HepG2 (cell line): ENCODE results near the gene ESRP2. TPM values are rescaled to one million over a fixed set of nuclear protein-coding genes. Genes with fewer than 3 reads are reported as not detected.

ENCODE experiments used
- ADNP ChIP-seq: sonication (generic); formaldehyde crosslinking; IDR thresholded peaks from 2 replicates; pipeline ENCODE4 v1.4.0; 2020; ENCODE audit warnings: missing genetic modification reagents
- ETS1 ChIP-seq: sonication (generic); formaldehyde crosslinking; IDR thresholded peaks from 2 replicates; pipeline ENCODE4 v1.4.0; 2020; ENCODE audit warnings: missing genetic modification reagents
- GATAD2A ChIP-seq: IDR thresholded peaks from 2 replicates; pipeline ENCODE4 v1.6.1; 2016
- MXI1 ChIP-seq: IDR thresholded peaks from 3 replicates; pipeline ENCODE4 v1.6.1; 2012; ENCODE audit warnings: low read depth, low read length, inconsistent platforms, borderline replicate concordance
- RAD21 ChIP-seq: fragments of 450-650 bp; formaldehyde crosslinking; IDR thresholded peaks from 2 replicates; pipeline ENCODE4 v1.5.0; 2020; ENCODE audit warnings: mild to moderate bottlenecking
- SMAD1 ChIP-seq: sonication (generic); formaldehyde crosslinking; IDR thresholded peaks from 2 replicates; pipeline ENCODE4 v1.4.0; 2020; ENCODE audit warnings: missing genetic modification reagents, low read depth, mild to moderate bottlenecking, borderline replicate concordance
- SRSF4 ChIP-seq: fragments of 200-400 bp; formaldehyde crosslinking; IDR thresholded peaks from one replicate; pipeline ENCODE4 v1.6.1; 2018; ENCODE audit warnings: mild to moderate bottlenecking, low read depth, low read length, moderate library complexity; ENCODE audit not compliant: poor library complexity, severe bottlenecking
- SSRP1 ChIP-seq: IDR thresholded peaks from 2 replicates; pipeline ENCODE4 v1.6.1; 2016; ENCODE audit warnings: control low read depth
- ZC3H13 ChIP-seq: sonication (generic); formaldehyde crosslinking; IDR thresholded peaks from 2 replicates; pipeline ENCODE4 v1.8.1; 2023; ENCODE audit warnings: mild to moderate bottlenecking, missing genetic modification reagents, moderate library complexity
- ZNF292 ChIP-seq: sonication (generic); formaldehyde crosslinking; IDR thresholded peaks from 2 replicates; pipeline ENCODE4 v1.8.1; 2022; ENCODE audit warnings: mild to moderate bottlenecking, low read depth, missing genetic modification reagents, borderline replicate concordance
- ZNF407 ChIP-seq: sonication (generic); formaldehyde crosslinking; IDR thresholded peaks from one replicate; pipeline ENCODE4 v1.5.1; 2020; ENCODE audit warnings: mild to moderate bottlenecking, missing genetic modification reagents; ENCODE audit errors: not compliant biosample characterization
- ZSCAN5A ChIP-seq: sonication (generic); formaldehyde crosslinking; IDR thresholded peaks from 2 replicates; pipeline ENCODE4 v1.8.0; 2022; ENCODE audit warnings: mild to moderate bottlenecking, missing genetic modification reagents, borderline replicate concordance
- polyA plus RNA-seq, 8 experiments: library from polyadenylated mRNA; depleted of rRNA in 3 of 8; stranded (reverse) in 7 of 8; unstranded in 1 of 8; fragments of >200 nt; fragmentation: Illumina TruSeq in 4 of 8; extraction: Trizol in 4 of 8; gene quantifications; 2 replicates each; pipeline versions ENCODE4 v1.2.1 to v1.2.3, GENCODE V29; 2011 to 2016; ENCODE audit warnings: low read depth in 4 of 8, missing spikeins in 1 of 8, mixed read lengths in 1 of 8; ENCODE audit not compliant: insufficient read depth in 1 of 8
- total RNA-seq, 5 experiments: library from RNA; depleted of rRNA; stranded (reverse); fragments of >200 nt; fragmentation: Illumina TruSeq; extraction: Trizol; gene quantifications; 2 replicates each; pipeline ENCODE4 v1.2.3, GENCODE V29; 2016; ENCODE audit warnings: low read depth in 1 of 5
- TF ChIP-seq, protein P1 (sequence below): sonication (generic); formaldehyde crosslinking; IDR thresholded peaks from 2 replicates; pipeline ENCODE4 v1.4.0; 2020; ENCODE audit warnings: missing genetic modification reagents, mild to moderate bottlenecking, borderline replicate concordance

The ESRP2 gene
- total and polyA plus RNA-seq, 2 of the 13 experiments (the other 11 are each of a cell fraction or from before 2014, with no cell fraction given) = 21.1 to 32.4 TPM

DNA sequence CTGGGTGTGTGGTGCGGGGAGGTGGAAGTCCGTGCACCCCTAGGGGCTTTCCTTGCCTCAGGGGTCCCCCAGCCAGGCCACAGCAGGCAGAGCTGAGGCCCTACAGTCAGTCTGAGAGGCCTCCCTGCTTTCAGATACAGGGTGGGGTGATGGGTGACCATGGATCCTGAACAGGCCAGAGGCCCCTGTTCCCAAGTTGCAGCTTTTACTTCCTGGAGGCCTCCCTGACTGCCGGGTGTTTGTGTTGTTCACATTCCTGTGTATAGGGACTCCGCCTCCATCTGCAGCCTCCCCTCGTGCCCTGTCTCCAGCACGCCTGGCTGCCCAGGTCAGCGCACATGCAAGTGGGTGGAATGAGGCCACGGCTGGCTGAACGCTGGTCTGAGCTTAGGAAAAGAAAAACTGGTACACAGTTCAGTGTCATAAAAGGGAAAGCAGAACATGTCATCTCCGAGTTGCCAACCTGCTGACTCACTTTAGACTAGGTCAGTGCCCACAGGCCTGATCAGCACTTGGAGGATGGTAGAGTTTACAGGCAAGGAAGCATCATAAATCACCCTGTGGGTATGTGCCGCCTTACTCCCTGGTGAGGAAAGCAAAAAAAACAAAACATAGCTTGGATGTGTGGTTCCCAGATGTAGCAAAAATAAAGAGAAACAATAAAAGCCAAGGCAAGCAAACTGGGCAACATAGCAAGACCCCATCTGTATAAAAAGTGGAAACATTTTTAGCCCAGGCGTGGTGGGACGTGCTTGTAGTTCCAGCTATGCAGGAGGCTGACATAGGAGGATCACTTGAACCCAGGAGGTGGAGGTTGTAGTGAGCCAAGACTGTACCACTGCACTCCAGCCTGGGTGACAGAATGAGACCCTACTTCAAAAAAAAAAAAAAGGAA lies 22.2 kb upstream of the ESRP2 start (continued):
- TF ChIP-seq ZNF407 (CRISPR knock-in tag) (peak; percentile 27), SRSF4 (no peak), ETS1 (no peak), SMAD1 (CRISPR knock-in tag) (peak; percentile 79; the same call in 1 of the 2 replicates), GATAD2A (CRISPR knock-in tag) (peak; percentile 87), ADNP (no peak), SSRP1 (CRISPR knock-in tag) (0 out of 2 replicates have a peak, but pooled peaks have one; percentile 28), ZNF292 (CRISPR knock-in tag) (peak; percentile 82), ZSCAN5A (CRISPR knock-in tag) (0 out of 2 replicates have a peak, but pooled peaks have one; percentile 50), MXI1 (peak; percentile 74; the same call in 1 of the 3 replicates), ZC3H13 (CRISPR knock-in tag) (peak; percentile 85), RAD21 (CRISPR knock-in tag) (no peak)
- TF ChIP-seq, protein P1, sequence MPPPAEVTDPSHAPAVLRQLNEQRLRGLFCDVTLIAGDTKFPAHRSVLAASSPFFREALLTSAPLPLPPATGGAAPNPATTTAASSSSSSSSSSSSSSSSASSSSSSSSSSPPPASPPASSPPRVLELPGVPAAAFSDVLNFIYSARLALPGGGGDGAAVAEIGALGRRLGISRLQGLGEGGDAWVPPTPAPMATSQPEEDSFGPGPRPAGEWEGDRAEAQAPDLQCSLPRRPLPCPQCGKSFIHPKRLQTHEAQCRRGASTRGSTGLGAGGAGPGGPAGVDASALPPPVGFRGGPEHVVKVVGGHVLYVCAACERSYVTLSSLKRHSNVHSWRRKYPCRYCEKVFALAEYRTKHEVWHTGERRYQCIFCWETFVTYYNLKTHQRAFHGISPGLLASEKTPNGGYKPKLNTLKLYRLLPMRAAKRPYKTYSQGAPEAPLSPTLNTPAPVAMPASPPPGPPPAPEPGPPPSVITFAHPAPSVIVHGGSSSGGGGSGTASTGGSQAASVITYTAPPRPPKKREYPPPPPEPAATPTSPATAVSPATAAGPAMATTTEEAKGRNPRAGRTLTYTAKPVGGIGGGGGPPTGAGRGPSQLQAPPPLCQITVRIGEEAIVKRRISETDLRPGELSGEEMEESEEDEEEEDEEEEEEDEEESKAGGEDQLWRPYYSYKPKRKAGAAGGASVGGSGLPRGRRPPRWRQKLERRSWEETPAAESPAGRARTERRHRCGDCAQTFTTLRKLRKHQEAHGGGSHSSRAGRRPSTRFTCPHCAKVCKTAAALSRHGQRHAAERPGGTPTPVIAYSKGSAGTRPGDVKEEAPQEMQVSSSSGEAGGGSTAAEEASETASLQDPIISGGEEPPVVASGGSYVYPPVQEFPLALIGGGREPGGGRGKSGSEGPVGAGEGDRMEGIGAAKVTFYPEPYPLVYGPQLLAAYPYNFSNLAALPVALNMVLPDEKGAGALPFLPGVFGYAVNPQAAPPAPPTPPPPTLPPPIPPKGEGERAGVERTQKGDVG (CRISPR knock-in tag) = peak; percentile 98
